Measurements from ENCODE around the gene CKAP2L.

GRCh38 chr2:112787729-112788393, 23.5 kb upstream of the CKAP2L start:
- TF ChIP-seq, protein P1, sequence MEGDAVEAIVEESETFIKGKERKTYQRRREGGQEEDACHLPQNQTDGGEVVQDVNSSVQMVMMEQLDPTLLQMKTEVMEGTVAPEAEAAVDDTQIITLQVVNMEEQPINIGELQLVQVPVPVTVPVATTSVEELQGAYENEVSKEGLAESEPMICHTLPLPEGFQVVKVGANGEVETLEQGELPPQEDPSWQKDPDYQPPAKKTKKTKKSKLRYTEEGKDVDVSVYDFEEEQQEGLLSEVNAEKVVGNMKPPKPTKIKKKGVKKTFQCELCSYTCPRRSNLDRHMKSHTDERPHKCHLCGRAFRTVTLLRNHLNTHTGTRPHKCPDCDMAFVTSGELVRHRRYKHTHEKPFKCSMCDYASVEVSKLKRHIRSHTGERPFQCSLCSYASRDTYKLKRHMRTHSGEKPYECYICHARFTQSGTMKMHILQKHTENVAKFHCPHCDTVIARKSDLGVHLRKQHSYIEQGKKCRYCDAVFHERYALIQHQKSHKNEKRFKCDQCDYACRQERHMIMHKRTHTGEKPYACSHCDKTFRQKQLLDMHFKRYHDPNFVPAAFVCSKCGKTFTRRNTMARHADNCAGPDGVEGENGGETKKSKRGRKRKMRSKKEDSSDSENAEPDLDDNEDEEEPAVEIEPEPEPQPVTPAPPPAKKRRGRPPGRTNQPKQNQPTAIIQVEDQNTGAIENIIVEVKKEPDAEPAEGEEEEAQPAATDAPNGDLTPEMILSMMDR (IDR thresholded peaks at IDR 0.05; ENCODE audit: low read depth, low read length): no peak
- TF ChIP-seq EZH2phosphoT487 (IDR thresholded peaks at IDR 0.05; ENCODE audit: low read depth): no peak

All from OCI-LY3 (cell line).